ENCODE results near the gene KCNMA1.

Gene KCNMA1

GRCh38 chr10:77264107-77264506 lies 373.5 kb downstream of the KCNMA1 start:
- DNase-seq (ENCODE audit: low read depth), result no peak

GRCh38 chr10:77263700-77264099 lies 373.9 kb downstream of the KCNMA1 start:
- DNase-seq (ENCODE audit: low read depth), result no peak

DNA sequence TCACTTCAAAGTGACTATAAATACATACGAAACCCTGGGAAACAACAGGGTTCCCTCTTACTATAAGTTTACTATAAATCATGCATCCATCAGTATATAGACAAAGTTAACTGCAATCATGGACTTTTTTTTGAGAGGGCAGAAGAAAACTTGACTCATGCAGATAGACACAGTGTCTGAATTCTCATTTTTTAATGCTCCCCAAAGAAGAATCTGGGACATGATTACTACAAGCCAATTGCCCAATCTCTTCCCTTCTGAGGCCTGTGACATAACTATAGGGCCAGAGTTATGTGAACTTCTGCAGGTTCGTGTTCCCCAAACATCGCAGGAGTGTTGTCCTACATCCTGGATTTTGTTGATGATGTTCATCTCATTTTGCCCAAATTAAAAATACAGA lies 376.5 kb downstream of the KCNMA1 start:
- DNase-seq (ENCODE audit: low read depth), result no peak

GRCh38 chr10:77259171-77259874 lies 378.3 kb downstream of the KCNMA1 start:
- DNase-seq (ENCODE audit: low read depth), result no peak

GRCh38 chr10:77256346-77256745 lies 381.3 kb downstream of the KCNMA1 start:
- DNase-seq (ENCODE audit: low read depth), result no peak

- no peak for DNase-seq (ENCODE audit: low read depth)
These were observed 384.0 kb downstream of the KCNMA1 start for GRCh38 chr10:77253556-77254064.

DNA sequence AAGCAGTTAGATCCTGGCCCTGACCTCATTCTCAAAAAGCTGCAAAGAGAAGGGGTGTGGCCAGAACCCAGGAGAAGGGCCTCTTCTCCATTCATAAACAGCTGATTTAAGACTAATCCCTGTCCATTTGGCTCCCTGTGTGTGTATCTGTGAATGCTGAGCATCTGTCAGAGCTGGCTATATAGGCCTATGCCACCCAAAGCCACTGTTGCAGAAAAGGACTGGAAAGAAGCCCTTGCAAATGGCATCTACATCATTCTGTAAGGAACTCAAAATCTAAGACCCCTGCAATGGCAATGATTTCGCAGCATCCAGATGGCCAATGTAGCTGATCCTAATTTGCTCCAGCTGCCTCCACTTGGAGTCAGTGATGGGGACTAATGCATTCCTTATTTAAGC lies 384.5 kb downstream of the KCNMA1 start:
- no peak for DNase-seq (ENCODE audit: low read depth)

GRCh38 chr10:77252380-77253146 lies 385.0 kb downstream of the KCNMA1 start:
- DNase-seq (ENCODE audit: low read depth), result no peak

- DNase-seq (ENCODE audit: low read depth), result no peak
These were observed 386.2 kb downstream of the KCNMA1 start for GRCh38 chr10:77251297-77252013.

DNA sequence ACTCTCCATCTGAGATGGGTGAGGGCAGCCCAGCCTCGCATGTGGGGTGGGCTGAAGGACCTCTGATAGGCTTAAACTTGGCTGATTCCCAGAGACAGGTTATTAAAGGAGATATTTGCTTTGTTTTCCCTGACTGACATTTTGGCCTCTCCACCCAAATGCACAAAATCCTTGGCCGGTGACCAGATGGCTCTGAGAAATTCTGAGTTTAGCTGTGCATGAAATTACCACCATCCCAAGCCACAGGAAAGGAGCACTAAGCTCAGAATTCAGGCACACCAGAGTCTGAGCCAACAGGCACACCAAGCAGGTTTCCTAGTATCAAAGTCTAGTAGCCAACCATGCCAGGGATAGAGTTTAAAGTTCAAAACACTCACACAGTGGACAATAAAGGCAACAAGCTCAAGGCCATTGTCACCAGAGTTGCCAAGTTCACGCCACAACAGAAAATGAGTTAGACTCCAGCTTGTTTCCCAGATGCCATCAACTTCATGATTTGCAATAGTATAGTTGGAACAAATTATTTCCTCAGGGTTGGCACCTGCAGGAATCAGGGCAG lies 387.6 kb downstream of the KCNMA1 start:
- DNase-seq (ENCODE audit: low read depth), result no peak

- no peak for DNase-seq (ENCODE audit: low read depth)
These were observed 389.4 kb downstream of the KCNMA1 start for GRCh38 chr10:77248104-77248790.

- no peak for DNase-seq (ENCODE audit: low read depth)
These were observed 390.3 kb downstream of the KCNMA1 start for GRCh38 chr10:77247031-77247990.

DNA sequence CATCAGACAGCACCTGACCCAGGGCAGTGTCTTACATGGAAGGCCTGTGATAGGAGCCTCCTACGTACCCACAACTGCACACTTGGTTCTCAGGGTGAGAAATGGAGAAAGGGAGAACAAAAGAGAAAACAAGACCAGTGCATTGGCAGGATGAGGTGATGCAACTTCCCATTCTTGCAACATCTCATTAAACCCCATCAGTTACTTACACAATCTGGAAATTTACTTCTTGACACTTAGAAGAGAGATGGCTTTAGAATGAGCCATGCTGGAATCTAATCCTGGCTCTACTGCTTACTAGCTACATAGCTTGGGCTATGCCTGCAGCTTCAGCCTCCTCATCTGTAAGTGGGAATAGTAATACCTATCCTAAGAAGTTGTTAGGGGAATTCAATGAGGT lies 391.7 kb downstream of the KCNMA1 start:
- DNase-seq (ENCODE audit: low read depth), result no peak

- no peak for DNase-seq (ENCODE audit: low read depth)
These were observed 392.9 kb downstream of the KCNMA1 start for GRCh38 chr10:77244746-77245145.

DNA sequence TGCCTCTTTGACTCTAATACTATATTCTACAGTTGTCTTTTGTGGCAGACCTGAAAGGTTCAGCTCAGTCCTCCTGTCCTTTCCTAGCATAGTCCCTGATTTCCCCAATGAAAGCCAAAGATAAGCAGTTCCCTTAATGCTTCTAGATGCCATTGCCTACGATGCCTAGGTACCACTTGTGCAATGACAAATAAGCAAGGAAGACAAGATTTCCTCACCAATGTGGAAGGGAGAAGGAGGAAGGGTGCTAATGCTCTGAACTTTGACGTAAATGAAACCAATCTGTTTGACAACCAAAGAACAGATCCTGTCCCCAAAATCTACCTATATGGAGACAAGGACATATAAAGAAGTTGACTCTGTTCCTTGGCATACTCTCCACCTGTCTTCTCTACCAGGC lies 393.3 kb downstream of the KCNMA1 start:
- no peak for DNase-seq (ENCODE audit: low read depth)

- no peak for DNase-seq (ENCODE audit: low read depth)
These were observed 396.3 kb downstream of the KCNMA1 start for GRCh38 chr10:77241350-77241725.

DNA sequence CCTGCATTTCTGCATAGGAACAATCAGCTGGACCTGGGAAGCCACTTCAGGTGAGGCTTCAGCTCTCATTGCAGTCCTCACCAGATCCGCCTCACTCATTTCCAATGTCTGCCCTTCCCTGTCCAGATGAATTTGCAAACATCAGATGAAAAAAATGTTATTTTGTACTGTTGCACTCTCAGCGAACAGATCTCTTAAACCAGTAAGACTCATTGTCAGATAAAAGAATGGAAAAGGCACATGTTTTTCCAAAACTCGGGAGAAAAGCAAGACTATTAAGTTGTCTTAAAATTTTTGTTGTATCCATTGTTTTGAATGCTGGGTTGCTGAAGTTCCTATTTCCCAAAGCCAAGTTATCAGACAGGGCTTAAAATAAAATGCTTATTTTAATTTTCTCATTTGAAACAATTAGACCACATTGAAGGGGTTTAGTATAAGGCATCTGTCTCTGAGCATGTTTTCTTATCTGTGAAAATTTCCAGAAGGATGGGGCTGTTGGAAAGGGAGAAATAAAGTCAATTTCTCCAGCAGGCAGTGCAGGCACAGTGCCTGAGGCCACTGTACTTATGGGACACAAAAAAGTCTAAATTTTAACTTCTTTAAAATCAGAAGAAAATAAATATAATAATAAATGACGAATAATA lies 396.8 kb downstream of the KCNMA1 start:
- DNase-seq (ENCODE audit: low read depth), result no peak

DNA sequence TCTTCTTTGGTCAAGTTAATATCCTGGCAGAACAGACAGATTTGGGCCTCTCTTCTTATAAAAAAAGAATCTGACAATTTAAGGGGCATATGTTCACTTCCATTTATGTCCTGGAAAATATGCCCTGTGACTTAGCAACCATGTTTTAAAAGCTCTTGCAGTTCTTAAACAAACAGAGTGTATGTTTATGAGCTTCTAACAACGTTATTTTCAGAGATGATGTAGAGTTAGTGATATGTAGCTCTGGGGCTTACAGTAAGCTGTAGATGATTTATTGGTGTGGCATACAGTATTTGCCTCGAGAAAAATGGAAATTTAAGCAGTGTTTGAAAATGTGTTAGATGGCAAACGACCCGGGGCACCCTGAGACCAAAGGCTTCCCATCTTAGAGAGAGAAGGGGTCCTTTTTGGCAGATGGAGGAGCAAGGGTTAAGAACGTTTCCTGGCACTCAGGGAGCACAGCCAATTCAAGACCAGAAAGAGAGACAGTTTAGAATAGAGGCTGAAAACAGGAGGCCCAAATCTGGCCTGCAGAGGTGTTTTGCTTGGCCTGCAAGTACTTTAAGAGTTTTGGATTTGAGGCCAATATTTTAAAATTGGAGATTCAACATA lies 397.5 kb downstream of the KCNMA1 start:
- DNase-seq (ENCODE audit: low read depth), result no peak

DNA sequence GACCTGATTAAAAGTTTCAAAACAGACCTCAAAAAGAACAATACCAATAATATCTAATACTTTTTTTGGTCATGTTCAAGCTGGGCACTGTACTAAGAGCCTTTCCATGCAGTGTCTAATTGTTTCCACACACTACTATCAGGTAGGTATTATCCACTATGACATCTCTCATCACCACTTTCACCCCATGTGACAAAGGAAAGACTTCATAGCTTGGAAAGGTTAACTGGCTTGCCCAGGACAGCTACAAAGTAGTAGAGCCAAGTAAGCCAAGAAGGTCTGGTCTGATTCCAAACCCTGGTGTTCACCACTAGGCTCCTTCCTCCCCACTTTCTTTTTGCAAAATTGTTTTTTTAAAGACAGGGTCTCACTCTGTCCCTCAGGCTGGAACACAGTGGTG lies 400.5 kb downstream of the KCNMA1 start:
- no peak for DNase-seq (ENCODE audit: low read depth)

DNA sequence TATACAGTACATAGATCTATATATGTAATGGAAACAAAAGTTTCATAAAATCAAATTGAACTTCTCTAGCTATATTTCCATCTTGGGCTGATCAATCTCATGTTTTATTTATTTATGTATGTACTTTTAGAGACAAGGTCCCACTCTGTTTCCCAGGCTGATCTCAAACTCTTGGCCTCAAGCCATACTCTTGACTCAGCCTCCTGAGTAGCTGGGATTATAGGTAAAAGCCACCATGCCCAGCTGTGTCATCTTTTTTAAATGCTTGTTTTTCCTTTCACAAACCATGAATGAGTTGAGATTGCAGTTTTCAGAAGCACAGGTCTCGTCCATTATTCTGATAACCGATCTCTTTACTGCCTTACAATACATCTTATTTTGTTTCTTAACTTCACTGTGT lies 400.9 kb downstream of the KCNMA1 start:
- no peak for DNase-seq (ENCODE audit: low read depth)

Measured in CMK (cell line).